Omental fat pad (tissue), 4 donors: Measurements from ENCODE around the gene SRP9. TPM values are rescaled to one million over a fixed set of nuclear protein-coding genes. Genes with fewer than 3 reads are reported as not detected.
A peak's percentile ranks its signal among the peaks of the same experiment; 100 is the strongest.

Source experiments
- ATAC-seq: fragments of 150-250 bp; one replicate; pipeline ENCODE4 v1.9.1; 2016; ENCODE audit warnings: mild to moderate bottlenecking, moderate library complexity; ENCODE audit not compliant: low FRiP score
- DNase-seq: peaks from one replicate; pipeline ENCODE4 v3.0.0-alpha.2; 2019; ENCODE audit warnings: low spot score
- CTCF ChIP-seq, 3 donors: fragments of 450-650 bp; IDR thresholded peaks; one replicate each; pipeline ENCODE4 v1.5.1; 2016 to 2017; ENCODE audit warnings: antibody characterized with exemption in 3 of 3, mild to moderate bottlenecking in 3 of 3, moderate library complexity in 2 of 3
- total RNA-seq, 4 donors: library from RNA; depleted of rRNA; stranded (reverse); fragments of >200 nt; gene quantifications; one replicate each; pipeline ENCODE4 v1.1.0, GENCODE V29; 2016

SRP9 gene
- total RNA-seq, 4 donors from 2014 or later, result 111 to 172 (median 141) TPM

GRCh38 chr1:225763716-225764548 is 13.7 kb upstream of the SRP9 start:
- TF ChIP-seq CTCF (IDR thresholded peaks at IDR 0.05), result no peak
- peak; percentile 55 for ATAC-seq
- no peak for DNase-seq

- DNase-seq (no peak), ATAC-seq (no peak)
- TF ChIP-seq CTCF (IDR thresholded peaks at IDR 0.05), result no peak
These were observed 11.5 kb upstream of the SRP9 start for GRCh38 chr1:225765982-225766674.

- DNase-seq (no peak), ATAC-seq (peak; percentile 84)
- no peak for TF ChIP-seq CTCF (IDR thresholded peaks at IDR 0.05)
These were observed 10.5 kb upstream of the SRP9 start for GRCh38 chr1:225766967-225767633.

- ATAC-seq (no peak), DNase-seq (no peak)
- TF ChIP-seq CTCF (IDR thresholded peaks at IDR 0.05), result no peak
These were observed 9.7 kb upstream of the SRP9 start for GRCh38 chr1:225767634-225768540.

- DNase-seq (no peak), ATAC-seq (no peak)
- TF ChIP-seq CTCF (IDR thresholded peaks at IDR 0.05), result no peak
These were observed 8.8 kb upstream of the SRP9 start for GRCh38 chr1:225768662-225769426.

- ATAC-seq (no peak), DNase-seq (no peak)
- TF ChIP-seq CTCF (IDR thresholded peaks at IDR 0.05), result no peak
These were observed 7.9 kb upstream of the SRP9 start for GRCh38 chr1:225769687-225770086.
